Liver (tissue), 9 donors: ENCODE data around the gene AIG1. TPM values are rescaled to one million over a fixed set of nuclear protein-coding genes. Genes with fewer than 3 reads are reported as not detected.

Experiments
- DNase-seq: peaks from one replicate; pipeline ENCODE4 v3.0.0-alpha.2; 2017; ENCODE audit warnings: low spot score
- H3K27ac ChIP-seq, 2 donors: one replicate each; pipeline ENCODE4 v1.7.0; 2013; ENCODE audit warnings: inconsistent platforms in 2 of 2, low read length in 2 of 2, control low read depth in 1 of 2, low read depth in 1 of 2, mild to moderate bottlenecking in 1 of 2
- H3K27me3 ChIP-seq, 4 donors: one replicate each; pipeline versions ENCODE4 v1.6.1 to v1.7.0; 2013; ENCODE audit warnings: low read length in 3 of 4, inconsistent platforms in 1 of 4, mild to moderate bottlenecking in 1 of 4, moderate library complexity in 1 of 4; ENCODE audit not compliant: control insufficient read depth in 4 of 4, insufficient read depth in 4 of 4
- H3K36me3 ChIP-seq, 4 donors: one replicate each; pipeline versions ENCODE4 v1.6.1 to v1.7.0; 2013; ENCODE audit warnings: low read length in 3 of 4, mild to moderate bottlenecking in 3 of 4, low read depth in 1 of 4, moderate library complexity in 1 of 4; ENCODE audit not compliant: control insufficient read depth in 4 of 4, insufficient read depth in 3 of 4
- H3K4me1 ChIP-seq, 4 donors: one replicate each; pipeline versions ENCODE4 v1.6.1 to v1.7.0; 2013; ENCODE audit warnings: low read length in 3 of 4, mild to moderate bottlenecking in 3 of 4, moderate library complexity in 1 of 4; ENCODE audit not compliant: control insufficient read depth in 4 of 4, insufficient read depth in 4 of 4
- H3K4me3 ChIP-seq, 3 donors: one replicate each; pipeline versions ENCODE4 v1.6.1 to v1.7.0; 2013; ENCODE audit warnings: low read length in 3 of 3, control low read depth in 1 of 3, low read depth in 1 of 3, mild to moderate bottlenecking in 1 of 3
- H3K9ac ChIP-seq, 2 donors: one replicate each; pipeline ENCODE4 v1.7.0; 2013; ENCODE audit warnings: low read length in 2 of 2, mild to moderate bottlenecking in 2 of 2, moderate library complexity in 2 of 2, control low read depth in 1 of 2, low read depth in 1 of 2
- H3K9me3 ChIP-seq, 4 donors: one replicate each; pipeline versions ENCODE4 v1.6.1 to v1.7.0; 2013; ENCODE audit warnings: low read length in 3 of 4; ENCODE audit not compliant: control insufficient read depth in 4 of 4
- EGR1 ChIP-seq, 2 donors: IDR thresholded peaks; 2 replicates each; pipeline ENCODE4 v1.6.1; 2016 to 2018; ENCODE audit warnings: antibody characterized with exemption in 2 of 2, low read depth in 2 of 2
- FOXA2 ChIP-seq: IDR thresholded peaks from 2 replicates; pipeline ENCODE4 v1.6.1; 2016; ENCODE audit warnings: antibody characterized with exemption
- GABPA ChIP-seq, 2 donors: IDR thresholded peaks in 1 of 2; conservative IDR thresholded peaks in 1 of 2; 2 replicates each; pipeline ENCODE4 v1.6.1; 2016; ENCODE audit warnings: antibody characterized with exemption in 2 of 2, mild to moderate bottlenecking in 1 of 2, moderate library complexity in 1 of 2
- HNF4A ChIP-seq, 2 donors: conservative IDR thresholded peaks; 2 replicates each; pipeline ENCODE4 v1.6.1; 2016; ENCODE audit warnings: antibody characterized with exemption in 2 of 2, mild to moderate bottlenecking in 2 of 2
- HNF4G ChIP-seq: IDR thresholded peaks from 2 replicates; pipeline ENCODE4 v1.6.1; 2016; ENCODE audit warnings: antibody characterized with exemption
- JUND ChIP-seq, 2 donors: IDR thresholded peaks; 2 replicates each; pipeline ENCODE4 v1.6.1; 2016; ENCODE audit warnings: antibody characterized with exemption in 2 of 2
- NR2F2 ChIP-seq: IDR thresholded peaks from 2 replicates; pipeline ENCODE4 v1.6.1; 2016; ENCODE audit warnings: antibody characterized with exemption
- RAD21 ChIP-seq, 2 donors: IDR thresholded peaks; 2 replicates each; pipeline ENCODE4 v1.6.1; 2016; ENCODE audit warnings: antibody characterized with exemption in 2 of 2, mild to moderate bottlenecking in 2 of 2
- SP1 ChIP-seq: IDR thresholded peaks from 2 replicates; pipeline ENCODE4 v1.6.1; 2018; ENCODE audit warnings: antibody characterized with exemption, mild to moderate bottlenecking
- TAF1 ChIP-seq: conservative IDR thresholded peaks from 2 replicates; pipeline ENCODE4 v1.6.1; 2016; ENCODE audit warnings: antibody characterized with exemption, mild to moderate bottlenecking
- YY1 ChIP-seq: IDR thresholded peaks from 2 replicates; pipeline ENCODE4 v1.6.1; 2016; ENCODE audit warnings: antibody characterized with exemption, mild to moderate bottlenecking
- WGBS: extraction: QIAGEN DNeasy Blood & Tissue Kit; methylation state at CpG from one replicate; pipeline ENCODE4 v1.1.7; 2013; 5-methylcytosine and 5-hydroxymethylcytosine counted together
- polyA plus RNA-seq, 2 donors: library from polyadenylated mRNA; stranded (reverse) in 1 of 2; unstranded in 1 of 2; fragments of 200-250 nt in 1 of 2; fragments of >200 nt in 1 of 2; fragmentation: Nextera tagmentation in 1 of 2; extraction: Ambion mirVana in 1 of 2; gene quantifications; one replicate each; pipeline versions ENCODE4 v1.2.1 to v1.2.3, GENCODE V29; 2013 to 2015
- total RNA-seq, 2 donors: library from RNA; depleted of rRNA; stranded (reverse); fragments of >200 nt; gene quantifications; one replicate each; pipeline ENCODE4 v1.2.3, GENCODE V29; 2014
- TF ChIP-seq, protein P1 (sequence below): IDR thresholded peaks from 2 replicates; pipeline ENCODE4 v1.6.1; 2016; ENCODE audit warnings: antibody characterized with exemption
- TF ChIP-seq, protein P2 (sequence below): IDR thresholded peaks from 2 replicates; pipeline ENCODE4 v1.6.1; 2016; ENCODE audit warnings: antibody characterized with exemption, mild to moderate bottlenecking
- TF ChIP-seq, protein P3 (sequence below): fragments of 150-350 bp; IDR thresholded peaks from 2 replicates; pipeline ENCODE4 v1.5.1; 2017; ENCODE audit warnings: improper control_type of control experiment, low read depth, low read length; ENCODE audit not compliant: missing input control
- donor health status: healthy.
- donor health status: healthy.
- donor health status: healthy.
- donor health status: healthy.
- donor health status: healthy.

The AIG1 gene
- total and polyA plus RNA-seq, 4 donors: 74.8 to 169 (median 121) TPM

DNA sequence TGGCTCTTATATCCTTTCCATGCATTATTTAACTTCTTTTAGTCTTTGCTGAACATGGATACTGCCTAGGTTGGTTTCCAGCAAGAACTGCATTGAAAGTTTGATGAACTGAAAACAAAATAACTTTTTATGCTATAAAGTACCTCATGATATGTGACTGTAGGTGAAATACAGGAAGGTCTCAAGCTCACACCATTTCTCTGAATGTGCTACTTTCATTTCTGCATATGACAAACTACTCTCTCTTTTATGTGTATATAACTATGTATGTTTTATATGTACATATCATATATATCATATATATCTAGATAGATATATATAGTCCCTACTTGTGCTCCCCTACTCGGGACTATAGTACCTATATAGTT lies 65.9 kb downstream of the AIG1 start:
- 88% methylated on average over 1 of the region's 1 CpG for WGBS

DNA sequence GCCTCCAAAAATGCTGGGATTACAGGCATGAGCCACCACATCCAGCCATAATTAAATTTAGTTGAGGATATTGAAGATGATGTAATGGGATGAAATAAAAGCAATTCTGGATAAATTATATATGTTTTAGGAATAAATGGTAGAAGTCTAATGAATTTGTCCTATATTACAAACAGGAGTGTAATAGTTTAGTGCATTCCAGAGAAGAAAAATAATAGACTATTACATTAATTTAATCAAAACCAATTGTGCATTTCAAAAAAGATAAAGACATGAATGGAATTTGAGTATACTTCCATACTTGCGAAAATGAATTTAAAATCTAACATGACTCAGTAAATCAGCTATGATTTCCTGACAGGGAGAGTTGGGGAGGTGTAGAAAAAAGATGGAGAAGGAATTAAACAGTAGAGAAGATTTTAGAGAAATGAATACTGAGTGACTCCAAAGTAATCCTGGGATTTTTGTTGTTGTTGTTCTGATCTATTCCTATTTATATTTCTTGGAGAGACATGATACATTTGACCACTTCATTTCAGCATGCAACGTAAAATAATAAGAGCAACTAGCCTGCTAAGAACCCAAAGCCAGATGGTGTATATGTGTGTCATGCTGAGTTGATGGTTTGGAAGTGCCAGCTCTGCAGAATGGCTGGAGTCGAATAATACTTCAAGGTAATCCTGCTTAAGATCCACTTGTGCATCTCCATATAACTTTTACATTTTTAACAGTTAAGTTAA lies 67.4 kb downstream of the AIG1 start:
- Histone ChIP-seq H3K4me3 (no peak overlapping the region), H3K27me3 (no peaks in the 10 kb centered on the region), H3K27ac (no peak overlapping the region), H3K36me3 (peaks cover 0 to 24% (median 2%) of the 10 kb centered on the region in 4 donors), H3K9me3 (peaks cover 0 to 9% (median 2%) of the 10 kb centered on the region in 4 donors), H3K9ac (no peak overlapping the region), H3K4me1 (peaks cover 0 to 2% (median 0%) of the 10 kb centered on the region in 4 donors)
- 97% methylated on average over 3 of the region's 3 CpGs for WGBS
- DNase-seq: no peak
- TF ChIP-seq, protein P1, sequence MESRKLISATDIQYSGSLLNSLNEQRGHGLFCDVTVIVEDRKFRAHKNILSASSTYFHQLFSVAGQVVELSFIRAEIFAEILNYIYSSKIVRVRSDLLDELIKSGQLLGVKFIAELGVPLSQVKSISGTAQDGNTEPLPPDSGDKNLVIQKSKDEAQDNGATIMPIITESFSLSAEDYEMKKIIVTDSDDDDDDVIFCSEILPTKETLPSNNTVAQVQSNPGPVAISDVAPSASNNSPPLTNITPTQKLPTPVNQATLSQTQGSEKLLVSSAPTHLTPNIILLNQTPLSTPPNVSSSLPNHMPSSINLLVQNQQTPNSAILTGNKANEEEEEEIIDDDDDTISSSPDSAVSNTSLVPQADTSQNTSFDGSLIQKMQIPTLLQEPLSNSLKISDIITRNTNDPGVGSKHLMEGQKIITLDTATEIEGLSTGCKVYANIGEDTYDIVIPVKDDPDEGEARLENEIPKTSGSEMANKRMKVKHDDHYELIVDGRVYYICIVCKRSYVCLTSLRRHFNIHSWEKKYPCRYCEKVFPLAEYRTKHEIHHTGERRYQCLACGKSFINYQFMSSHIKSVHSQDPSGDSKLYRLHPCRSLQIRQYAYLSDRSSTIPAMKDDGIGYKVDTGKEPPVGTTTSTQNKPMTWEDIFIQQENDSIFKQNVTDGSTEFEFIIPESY: no peak
- TF ChIP-seq RAD21 (IDR thresholded peaks at IDR 0.05) (no peak), YY1 (no peak), SP1 (no peak), HNF4A (conservative IDR thresholded peaks at IDR 0.05) (no peak), FOXA2 (no peak), TAF1 (no peak), HNF4G (no peak), EGR1 (IDR thresholded peaks at IDR 0.05; ENCODE audit: low read depth in 2 of 2) (no peak), GABPA (IDR thresholded peaks at IDR 0.05 in 1 of 2, conservative IDR thresholded peaks at IDR 0.05 in 1 of 2) (no peak), NR2F2 (no peak), JUND (IDR thresholded peaks at IDR 0.05) (no peak)
- TF ChIP-seq, protein P2, sequence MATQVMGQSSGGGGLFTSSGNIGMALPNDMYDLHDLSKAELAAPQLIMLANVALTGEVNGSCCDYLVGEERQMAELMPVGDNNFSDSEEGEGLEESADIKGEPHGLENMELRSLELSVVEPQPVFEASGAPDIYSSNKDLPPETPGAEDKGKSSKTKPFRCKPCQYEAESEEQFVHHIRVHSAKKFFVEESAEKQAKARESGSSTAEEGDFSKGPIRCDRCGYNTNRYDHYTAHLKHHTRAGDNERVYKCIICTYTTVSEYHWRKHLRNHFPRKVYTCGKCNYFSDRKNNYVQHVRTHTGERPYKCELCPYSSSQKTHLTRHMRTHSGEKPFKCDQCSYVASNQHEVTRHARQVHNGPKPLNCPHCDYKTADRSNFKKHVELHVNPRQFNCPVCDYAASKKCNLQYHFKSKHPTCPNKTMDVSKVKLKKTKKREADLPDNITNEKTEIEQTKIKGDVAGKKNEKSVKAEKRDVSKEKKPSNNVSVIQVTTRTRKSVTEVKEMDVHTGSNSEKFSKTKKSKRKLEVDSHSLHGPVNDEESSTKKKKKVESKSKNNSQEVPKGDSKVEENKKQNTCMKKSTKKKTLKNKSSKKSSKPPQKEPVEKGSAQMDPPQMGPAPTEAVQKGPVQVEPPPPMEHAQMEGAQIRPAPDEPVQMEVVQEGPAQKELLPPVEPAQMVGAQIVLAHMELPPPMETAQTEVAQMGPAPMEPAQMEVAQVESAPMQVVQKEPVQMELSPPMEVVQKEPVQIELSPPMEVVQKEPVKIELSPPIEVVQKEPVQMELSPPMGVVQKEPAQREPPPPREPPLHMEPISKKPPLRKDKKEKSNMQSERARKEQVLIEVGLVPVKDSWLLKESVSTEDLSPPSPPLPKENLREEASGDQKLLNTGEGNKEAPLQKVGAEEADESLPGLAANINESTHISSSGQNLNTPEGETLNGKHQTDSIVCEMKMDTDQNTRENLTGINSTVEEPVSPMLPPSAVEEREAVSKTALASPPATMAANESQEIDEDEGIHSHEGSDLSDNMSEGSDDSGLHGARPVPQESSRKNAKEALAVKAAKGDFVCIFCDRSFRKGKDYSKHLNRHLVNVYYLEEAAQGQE: no peak
- TF ChIP-seq, protein P3, sequence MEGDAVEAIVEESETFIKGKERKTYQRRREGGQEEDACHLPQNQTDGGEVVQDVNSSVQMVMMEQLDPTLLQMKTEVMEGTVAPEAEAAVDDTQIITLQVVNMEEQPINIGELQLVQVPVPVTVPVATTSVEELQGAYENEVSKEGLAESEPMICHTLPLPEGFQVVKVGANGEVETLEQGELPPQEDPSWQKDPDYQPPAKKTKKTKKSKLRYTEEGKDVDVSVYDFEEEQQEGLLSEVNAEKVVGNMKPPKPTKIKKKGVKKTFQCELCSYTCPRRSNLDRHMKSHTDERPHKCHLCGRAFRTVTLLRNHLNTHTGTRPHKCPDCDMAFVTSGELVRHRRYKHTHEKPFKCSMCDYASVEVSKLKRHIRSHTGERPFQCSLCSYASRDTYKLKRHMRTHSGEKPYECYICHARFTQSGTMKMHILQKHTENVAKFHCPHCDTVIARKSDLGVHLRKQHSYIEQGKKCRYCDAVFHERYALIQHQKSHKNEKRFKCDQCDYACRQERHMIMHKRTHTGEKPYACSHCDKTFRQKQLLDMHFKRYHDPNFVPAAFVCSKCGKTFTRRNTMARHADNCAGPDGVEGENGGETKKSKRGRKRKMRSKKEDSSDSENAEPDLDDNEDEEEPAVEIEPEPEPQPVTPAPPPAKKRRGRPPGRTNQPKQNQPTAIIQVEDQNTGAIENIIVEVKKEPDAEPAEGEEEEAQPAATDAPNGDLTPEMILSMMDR: no peak

More for the DNA sequence above, 65.9 kb downstream of the AIG1 start:
- no peak overlapping the region for H3K27ac ChIP-seq
- H3K36me3 ChIP-seq: peaks cover 0 to 24% (median 2%) of the 10 kb centered on the region in 4 donors
- no peak overlapping the region for H3K9ac ChIP-seq
- H3K27me3 ChIP-seq: no peaks in the 10 kb centered on the region
- H3K4me1 ChIP-seq: peaks cover 0 to 2% (median 0%) of the 10 kb centered on the region in 4 donors
- H3K9me3 ChIP-seq: peaks cover 0 to 7% (median 2%) of the 10 kb centered on the region in 4 donors
- no peak overlapping the region for H3K4me3 ChIP-seq
- DNase-seq: no peak
- TF ChIP-seq, protein P1: no peak
- TF ChIP-seq NR2F2 (no peak), JUND (IDR thresholded peaks at IDR 0.05) (no peak)
- TF ChIP-seq, protein P2: no peak
